ENCODE measurements around the gene CAMSAP2.

The CAMSAP2 gene

GRCh38 chr1:200738949-200739651 is 407 bp downstream of the CAMSAP2 start (continued):
- no peak for TF ChIP-seq ZNF704 (tag by site-specific recombination; IDR thresholded peaks at IDR 0.05)
- TF ChIP-seq ZNF175 (tag by site-specific recombination; IDR thresholded peaks at IDR 0.05): no peak
- TF ChIP-seq ZNF221 (tag by site-specific recombination; IDR thresholded peaks at IDR 0.05; ENCODE audit: borderline replicate concordance): no peak
- TF ChIP-seq ZNF596 (tag by site-specific recombination; IDR thresholded peaks at IDR 0.05): no peak
- TF ChIP-seq ZBTB7A (tag by site-specific recombination; IDR thresholded peaks at IDR 0.05; ENCODE audit: low read depth): peak; percentile 88
- peak; percentile 58; the same call in 1 of the 2 replicates for TF ChIP-seq MYNN (tag by site-specific recombination; IDR thresholded peaks at IDR 0.05; ENCODE audit: borderline replicate concordance)
- no peak for TF ChIP-seq ZNF174 (tag by site-specific recombination; IDR thresholded peaks at IDR 0.05)
- no peak for TF ChIP-seq REPIN1 (tag by site-specific recombination; IDR thresholded peaks at IDR 0.05; ENCODE audit: low read depth)
- no peak for TF ChIP-seq ZNF624 (tag by site-specific recombination; IDR thresholded peaks at IDR 0.05)
- TF ChIP-seq SP2 (tag by site-specific recombination; IDR thresholded peaks at IDR 0.05): peak; percentile 77
- no peak for TF ChIP-seq ZNF658 (tag by site-specific recombination; IDR thresholded peaks at IDR 0.05)
- TF ChIP-seq ZNF473 (tag by site-specific recombination; IDR thresholded peaks at IDR 0.05): no peak
- no peak for TF ChIP-seq ZNF112 (tag by site-specific recombination; IDR thresholded peaks at IDR 0.05)
- no peak for TF ChIP-seq ZNF121 (tag by site-specific recombination; IDR thresholded peaks at IDR 0.05)
- TF ChIP-seq ZNF341 (tag by site-specific recombination; IDR thresholded peaks at IDR 0.05; ENCODE audit: low read depth): peak; percentile 96
- TF ChIP-seq ZFP41 (tag by site-specific recombination; IDR thresholded peaks at IDR 0.05; ENCODE audit: borderline replicate concordance): no peak
- TF ChIP-seq, protein P1, sequence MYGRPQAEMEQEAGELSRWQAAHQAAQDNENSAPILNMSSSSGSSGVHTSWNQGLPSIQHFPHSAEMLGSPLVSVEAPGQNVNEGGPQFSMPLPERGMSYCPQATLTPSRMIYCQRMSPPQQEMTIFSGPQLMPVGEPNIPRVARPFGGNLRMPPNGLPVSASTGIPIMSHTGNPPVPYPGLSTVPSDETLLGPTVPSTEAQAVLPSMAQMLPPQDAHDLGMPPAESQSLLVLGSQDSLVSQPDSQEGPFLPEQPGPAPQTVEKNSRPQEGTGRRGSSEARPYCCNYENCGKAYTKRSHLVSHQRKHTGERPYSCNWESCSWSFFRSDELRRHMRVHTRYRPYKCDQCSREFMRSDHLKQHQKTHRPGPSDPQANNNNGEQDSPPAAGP (tag by site-specific recombination; IDR thresholded peaks at IDR 0.05): peak; percentile 76
- TF ChIP-seq ZNF311 (tag by site-specific recombination; IDR thresholded peaks at IDR 0.05; ENCODE audit: borderline replicate concordance): no peak
- TF ChIP-seq REST (tag by site-specific recombination; IDR thresholded peaks at IDR 0.05): peak; percentile 47; the same call in 1 of the 2 replicates
- TF ChIP-seq PRDM1 (tag by site-specific recombination; IDR thresholded peaks at IDR 0.05): no peak
- TF ChIP-seq ZNF692 (tag by site-specific recombination; IDR thresholded peaks at IDR 0.05): no peak; the same call in 1 of the 2 replicates
- no peak for TF ChIP-seq TCF7L2 (IDR thresholded peaks at IDR 0.05; ENCODE audit: borderline replicate concordance, low read depth, low read length)
- no peak for TF ChIP-seq ZNF211 (tag by site-specific recombination; IDR thresholded peaks at IDR 0.05; ENCODE audit: low read depth)
- TF ChIP-seq AEBP2 (tag by site-specific recombination; IDR thresholded peaks at IDR 0.05; ENCODE audit: borderline replicate concordance): no peak
- TF ChIP-seq, protein P2, sequence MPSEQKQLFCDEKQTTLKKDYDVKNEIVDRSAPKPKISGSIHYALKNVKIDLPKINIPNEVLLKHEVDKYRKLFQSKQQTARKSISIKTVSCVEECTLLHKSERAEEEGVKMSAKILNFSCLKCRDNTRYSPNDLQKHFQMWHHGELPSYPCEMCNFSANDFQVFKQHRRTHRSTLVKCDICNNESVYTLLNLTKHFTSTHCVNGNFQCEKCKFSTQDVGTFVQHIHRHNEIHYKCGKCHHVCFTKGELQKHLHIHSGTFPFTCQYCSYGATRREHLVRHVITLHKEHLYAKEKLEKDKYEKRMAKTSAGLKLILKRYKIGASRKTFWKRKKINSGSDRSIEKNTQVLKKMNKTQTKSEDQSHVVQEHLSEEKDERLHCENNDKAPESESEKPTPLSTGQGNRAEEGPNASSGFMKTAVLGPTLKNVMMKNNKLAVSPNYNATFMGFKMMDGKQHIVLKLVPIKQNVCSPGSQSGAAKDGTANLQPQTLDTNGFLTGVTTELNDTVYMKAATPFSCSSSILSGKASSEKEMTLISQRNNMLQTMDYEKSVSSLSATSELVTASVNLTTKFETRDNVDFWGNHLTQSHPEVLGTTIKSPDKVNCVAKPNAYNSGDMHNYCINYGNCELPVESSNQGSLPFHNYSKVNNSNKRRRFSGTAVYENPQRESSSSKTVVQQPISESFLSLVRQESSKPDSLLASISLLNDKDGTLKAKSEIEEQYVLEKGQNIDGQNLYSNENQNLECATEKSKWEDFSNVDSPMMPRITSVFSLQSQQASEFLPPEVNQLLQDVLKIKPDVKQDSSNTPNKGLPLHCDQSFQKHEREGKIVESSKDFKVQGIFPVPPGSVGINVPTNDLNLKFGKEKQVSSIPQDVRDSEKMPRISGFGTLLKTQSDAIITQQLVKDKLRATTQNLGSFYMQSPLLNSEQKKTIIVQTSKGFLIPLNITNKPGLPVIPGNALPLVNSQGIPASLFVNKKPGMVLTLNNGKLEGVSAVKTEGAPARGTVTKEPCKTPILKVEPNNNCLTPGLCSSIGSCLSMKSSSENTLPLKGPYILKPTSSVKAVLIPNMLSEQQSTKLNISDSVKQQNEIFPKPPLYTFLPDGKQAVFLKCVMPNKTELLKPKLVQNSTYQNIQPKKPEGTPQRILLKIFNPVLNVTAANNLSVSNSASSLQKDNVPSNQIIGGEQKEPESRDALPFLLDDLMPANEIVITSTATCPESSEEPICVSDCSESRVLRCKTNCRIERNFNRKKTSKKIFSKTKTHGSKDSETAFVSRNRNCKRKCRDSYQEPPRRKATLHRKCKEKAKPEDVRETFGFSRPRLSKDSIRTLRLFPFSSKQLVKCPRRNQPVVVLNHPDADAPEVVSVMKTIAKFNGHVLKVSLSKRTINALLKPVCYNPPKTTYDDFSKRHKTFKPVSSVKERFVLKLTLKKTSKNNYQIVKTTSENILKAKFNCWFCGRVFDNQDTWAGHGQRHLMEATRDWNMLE (tag by site-specific recombination; conservative IDR thresholded peaks at IDR 0.05; ENCODE audit: low read depth): no peak
- TF ChIP-seq ZBTB48 (tag by site-specific recombination; IDR thresholded peaks at IDR 0.05): peak; percentile 84
